SK-N-SH treated with all-trans-retinoic acid at 6 μM for 48 hours (cell line): ENCODE data around the gene SFMBT1.

Experiments used
- ATAC-seq: fragments of 200-7000 bp; cut with Tn5 transposase; 3 replicates; pipeline ENCODE4 v1.9.1; 2020; ENCODE audit warnings: mild to moderate bottlenecking, moderate library complexity
- ARNTL ChIP-seq: fragments of 450-650 bp; formaldehyde crosslinking; IDR thresholded peaks from 2 replicates; pipeline ENCODE4 v1.5.0; 2020; ENCODE audit warnings: low read depth, mild to moderate bottlenecking, moderate library complexity, borderline replicate concordance
- BACH2 ChIP-seq: fragments of 250-450 bp; sonication (Bioruptor Pico); IDR thresholded peaks from 2 replicates; pipeline ENCODE4 v1.9.0; 2021; ENCODE audit warnings: mild to moderate bottlenecking, borderline replicate concordance
- CSDC2 ChIP-seq: fragments of 250-450 bp; sonication (Bioruptor Pico); IDR thresholded peaks from 2 replicates; pipeline ENCODE4 v1.5.0; 2020; ENCODE audit warnings: mild to moderate bottlenecking, moderate library complexity
- ESRRG ChIP-seq: fragments of 250-450 bp; sonication (Bioruptor Pico); IDR thresholded peaks from 2 replicates; pipeline ENCODE4 v1.6.1; 2021; ENCODE audit warnings: mild to moderate bottlenecking
- GLIS3 ChIP-seq: fragments of 250-450 bp; sonication (Bioruptor Pico); IDR thresholded peaks from 2 replicates; pipeline ENCODE4 v1.5.0; 2020; ENCODE audit warnings: mild to moderate bottlenecking, moderate library complexity
- ISL1 ChIP-seq: fragments of 250-450 bp; sonication (Bioruptor Pico); IDR thresholded peaks from 2 replicates; pipeline ENCODE4 v2.1.2; 2022; ENCODE audit warnings: mild to moderate bottlenecking, moderate library complexity
- OSR1 ChIP-seq: fragments of 250-450 bp; sonication (Bioruptor Pico); IDR thresholded peaks from 2 replicates; pipeline ENCODE4 v1.8.0; 2022; ENCODE audit warnings: moderate library complexity, mild to moderate bottlenecking, inconsistent platforms
- PPARA ChIP-seq: fragments of 250-450 bp; sonication (Bioruptor Pico); IDR thresholded peaks from 2 replicates; pipeline ENCODE4 v1.5.0; 2020; ENCODE audit warnings: mild to moderate bottlenecking, borderline replicate concordance
- RARB ChIP-seq: fragments of 250-450 bp; sonication (Bioruptor Pico); IDR thresholded peaks from 2 replicates; pipeline ENCODE4 v1.8.0; 2021; ENCODE audit warnings: mild to moderate bottlenecking, moderate library complexity
- SNAI2 ChIP-seq: fragments of 250-450 bp; sonication (Bioruptor Pico); IDR thresholded peaks from 2 replicates; pipeline ENCODE4 v1.5.0; 2020; ENCODE audit warnings: mild to moderate bottlenecking, moderate library complexity
- TCF4 ChIP-seq: fragments of 250-450 bp; sonication (Bioruptor Pico); IDR thresholded peaks from 2 replicates; pipeline ENCODE4 v1.8.0; 2021; ENCODE audit warnings: mild to moderate bottlenecking, moderate library complexity, borderline replicate concordance
- ZC3H10 ChIP-seq: fragments of 250-450 bp; sonication (Bioruptor Pico); IDR thresholded peaks from 2 replicates; pipeline ENCODE4 v1.5.1; 2021; ENCODE audit warnings: mild to moderate bottlenecking, moderate library complexity
- ZFP30 ChIP-seq: fragments of 450-650 bp; formaldehyde crosslinking; IDR thresholded peaks from 2 replicates; pipeline ENCODE4 v1.5.0; 2022; ENCODE audit warnings: mild to moderate bottlenecking, moderate library complexity
- ZNF565 ChIP-seq: fragments of 450-650 bp; formaldehyde crosslinking; conservative IDR thresholded peaks from 2 replicates; pipeline ENCODE4 v1.5.0; 2020; ENCODE audit warnings: low read depth, mild to moderate bottlenecking, moderate library complexity
- ZNF70 ChIP-seq: fragments of 450-650 bp; formaldehyde crosslinking; IDR thresholded peaks from 2 replicates; pipeline ENCODE4 v1.5.0; 2020; ENCODE audit warnings: mild to moderate bottlenecking, moderate library complexity
- ZNF8 ChIP-seq: fragments of 450-650 bp; formaldehyde crosslinking; IDR thresholded peaks from 2 replicates; pipeline ENCODE4 v1.5.0; 2020; ENCODE audit warnings: mild to moderate bottlenecking, moderate library complexity
- TF ChIP-seq, protein P1 (sequence below): fragments of 250-450 bp; sonication (Bioruptor Pico); IDR thresholded peaks from 2 replicates; pipeline ENCODE4 v1.8.0; 2021; ENCODE audit warnings: low read depth, mild to moderate bottlenecking, moderate library complexity, borderline replicate concordance
- TF ChIP-seq, protein P2 (sequence below): fragments of 250-450 bp; sonication (Bioruptor Pico); IDR thresholded peaks from 2 replicates; pipeline ENCODE4 v1.5.1; 2021; ENCODE audit warnings: mild to moderate bottlenecking, moderate library complexity
- TF ChIP-seq, protein P3 (sequence below): fragments of 250-450 bp; sonication (Bioruptor Pico); IDR thresholded peaks from 2 replicates; pipeline ENCODE4 v1.5.0; 2020; ENCODE audit warnings: mild to moderate bottlenecking, moderate library complexity
- TF ChIP-seq, protein P4 (sequence below): fragments of 250-450 bp; sonication (Bioruptor Pico); IDR thresholded peaks from 2 replicates; pipeline ENCODE4 v1.8.0; 2020; ENCODE audit warnings: mild to moderate bottlenecking, moderate library complexity, borderline replicate concordance
- TF ChIP-seq, protein P5 (sequence below): fragments of 250-450 bp; sonication (Bioruptor Pico); IDR thresholded peaks from 2 replicates; pipeline ENCODE4 v1.5.1; 2020; ENCODE audit warnings: low read depth, mild to moderate bottlenecking, moderate library complexity

The SFMBT1 gene

DNA sequence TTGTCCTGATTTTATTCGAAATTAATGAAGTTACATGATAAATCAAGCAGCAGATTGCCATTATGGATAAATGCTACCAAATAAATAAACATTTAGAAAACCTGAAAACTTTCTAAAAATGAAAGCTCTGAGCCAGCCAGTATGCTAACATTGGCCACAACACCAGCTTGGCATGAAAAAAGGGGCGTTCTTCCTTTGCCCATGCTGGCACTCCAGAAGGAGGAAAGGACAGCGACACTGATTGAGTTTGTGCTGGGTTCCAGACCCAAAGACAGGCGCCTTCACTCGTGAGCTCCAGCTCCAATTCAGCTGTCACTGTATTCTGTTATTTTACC lies 153.6 kb downstream of the SFMBT1 start:
- TF ChIP-seq, protein P1, sequence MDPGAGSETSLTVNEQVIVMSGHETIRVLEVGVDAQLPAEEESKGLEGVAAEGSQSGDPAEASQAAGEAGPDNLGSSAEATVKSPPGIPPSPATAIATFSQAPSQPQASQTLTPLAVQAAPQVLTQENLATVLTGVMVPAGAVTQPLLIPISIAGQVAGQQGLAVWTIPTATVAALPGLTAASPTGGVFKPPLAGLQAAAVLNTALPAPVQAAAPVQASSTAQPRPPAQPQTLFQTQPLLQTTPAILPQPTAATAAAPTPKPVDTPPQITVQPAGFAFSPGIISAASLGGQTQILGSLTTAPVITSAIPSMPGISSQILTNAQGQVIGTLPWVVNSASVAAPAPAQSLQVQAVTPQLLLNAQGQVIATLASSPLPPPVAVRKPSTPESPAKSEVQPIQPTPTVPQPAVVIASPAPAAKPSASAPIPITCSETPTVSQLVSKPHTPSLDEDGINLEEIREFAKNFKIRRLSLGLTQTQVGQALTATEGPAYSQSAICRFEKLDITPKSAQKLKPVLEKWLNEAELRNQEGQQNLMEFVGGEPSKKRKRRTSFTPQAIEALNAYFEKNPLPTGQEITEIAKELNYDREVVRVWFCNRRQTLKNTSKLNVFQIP (CRISPR knock-in tag) = no peak
- no peak for TF ChIP-seq PPARA (CRISPR knock-in tag)
- TF ChIP-seq RARB = no peak
- TF ChIP-seq ZC3H10 (CRISPR knock-in tag) = no peak
- no peak for TF ChIP-seq GLIS3 (CRISPR knock-in tag)
- no peak for TF ChIP-seq ZFP30 (CRISPR knock-in tag)
- TF ChIP-seq ARNTL (CRISPR knock-in tag) = no peak
- TF ChIP-seq CSDC2 (CRISPR knock-in tag) = no peak
- no peak for TF ChIP-seq ESRRG (CRISPR knock-in tag)
- ATAC-seq = no peak

DNA sequence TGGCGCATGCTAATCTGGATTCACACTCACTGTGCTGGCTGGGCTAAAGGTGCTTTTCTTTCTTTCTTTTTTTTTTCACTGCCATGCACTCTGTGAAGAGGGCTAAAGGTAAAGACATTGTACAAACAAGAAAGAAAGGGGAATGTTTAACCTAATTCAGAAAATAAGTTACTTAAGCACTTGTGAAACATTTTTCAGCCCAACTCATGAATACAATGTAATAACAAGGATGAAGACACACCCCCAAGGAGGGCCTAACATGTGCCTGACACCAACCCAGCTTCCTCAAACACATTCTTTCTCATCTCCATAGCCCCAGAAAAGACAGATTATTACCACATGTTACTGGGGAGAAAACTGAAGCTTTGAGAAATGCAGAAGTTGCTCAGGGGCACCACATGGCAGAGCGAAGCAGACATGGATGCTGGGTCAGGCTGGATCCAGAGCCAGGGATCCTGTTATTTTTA lies 154.2 kb downstream of the SFMBT1 start:
- ATAC-seq = peak; percentile 74
- TF ChIP-seq CSDC2 (CRISPR knock-in tag) (no peak), GLIS3 (CRISPR knock-in tag) (no peak), ZC3H10 (CRISPR knock-in tag) (no peak), ZNF8 (no peak), ISL1 (CRISPR knock-in tag) (no peak), ZFP30 (CRISPR knock-in tag) (no peak), RARB (no peak), ARNTL (CRISPR knock-in tag) (no peak), ZNF70 (CRISPR knock-in tag) (no peak), TCF4 (CRISPR knock-in tag) (no peak), BACH2 (no peak), OSR1 (CRISPR knock-in tag) (no peak), ZNF565 (CRISPR knock-in tag) (no peak), SNAI2 (CRISPR knock-in tag) (no peak), ESRRG (CRISPR knock-in tag) (no peak)
- TF ChIP-seq, protein P2, sequence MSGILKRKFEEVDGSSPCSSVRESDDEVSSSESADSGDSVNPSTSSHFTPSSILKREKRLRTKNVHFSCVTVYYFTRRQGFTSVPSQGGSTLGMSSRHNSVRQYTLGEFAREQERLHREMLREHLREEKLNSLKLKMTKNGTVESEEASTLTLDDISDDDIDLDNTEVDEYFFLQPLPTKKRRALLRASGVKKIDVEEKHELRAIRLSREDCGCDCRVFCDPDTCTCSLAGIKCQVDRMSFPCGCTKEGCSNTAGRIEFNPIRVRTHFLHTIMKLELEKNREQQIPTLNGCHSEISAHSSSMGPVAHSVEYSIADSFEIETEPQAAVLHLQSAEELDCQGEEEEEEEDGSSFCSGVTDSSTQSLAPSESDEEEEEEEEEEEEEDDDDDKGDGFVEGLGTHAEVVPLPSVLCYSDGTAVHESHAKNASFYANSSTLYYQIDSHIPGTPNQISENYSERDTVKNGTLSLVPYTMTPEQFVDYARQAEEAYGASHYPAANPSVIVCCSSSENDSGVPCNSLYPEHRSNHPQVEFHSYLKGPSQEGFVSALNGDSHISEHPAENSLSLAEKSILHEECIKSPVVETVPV = no peak
- TF ChIP-seq, protein P3, sequence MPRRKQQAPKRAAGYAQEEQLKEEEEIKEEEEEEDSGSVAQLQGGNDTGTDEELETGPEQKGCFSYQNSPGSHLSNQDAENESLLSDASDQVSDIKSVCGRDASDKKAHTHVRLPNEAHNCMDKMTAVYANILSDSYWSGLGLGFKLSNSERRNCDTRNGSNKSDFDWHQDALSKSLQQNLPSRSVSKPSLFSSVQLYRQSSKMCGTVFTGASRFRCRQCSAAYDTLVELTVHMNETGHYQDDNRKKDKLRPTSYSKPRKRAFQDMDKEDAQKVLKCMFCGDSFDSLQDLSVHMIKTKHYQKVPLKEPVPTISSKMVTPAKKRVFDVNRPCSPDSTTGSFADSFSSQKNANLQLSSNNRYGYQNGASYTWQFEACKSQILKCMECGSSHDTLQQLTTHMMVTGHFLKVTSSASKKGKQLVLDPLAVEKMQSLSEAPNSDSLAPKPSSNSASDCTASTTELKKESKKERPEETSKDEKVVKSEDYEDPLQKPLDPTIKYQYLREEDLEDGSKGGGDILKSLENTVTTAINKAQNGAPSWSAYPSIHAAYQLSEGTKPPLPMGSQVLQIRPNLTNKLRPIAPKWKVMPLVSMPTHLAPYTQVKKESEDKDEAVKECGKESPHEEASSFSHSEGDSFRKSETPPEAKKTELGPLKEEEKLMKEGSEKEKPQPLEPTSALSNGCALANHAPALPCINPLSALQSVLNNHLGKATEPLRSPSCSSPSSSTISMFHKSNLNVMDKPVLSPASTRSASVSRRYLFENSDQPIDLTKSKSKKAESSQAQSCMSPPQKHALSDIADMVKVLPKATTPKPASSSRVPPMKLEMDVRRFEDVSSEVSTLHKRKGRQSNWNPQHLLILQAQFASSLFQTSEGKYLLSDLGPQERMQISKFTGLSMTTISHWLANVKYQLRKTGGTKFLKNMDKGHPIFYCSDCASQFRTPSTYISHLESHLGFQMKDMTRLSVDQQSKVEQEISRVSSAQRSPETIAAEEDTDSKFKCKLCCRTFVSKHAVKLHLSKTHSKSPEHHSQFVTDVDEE (CRISPR knock-in tag) = no peak
- TF ChIP-seq, protein P1 (CRISPR knock-in tag) = no peak
- TF ChIP-seq, protein P4, sequence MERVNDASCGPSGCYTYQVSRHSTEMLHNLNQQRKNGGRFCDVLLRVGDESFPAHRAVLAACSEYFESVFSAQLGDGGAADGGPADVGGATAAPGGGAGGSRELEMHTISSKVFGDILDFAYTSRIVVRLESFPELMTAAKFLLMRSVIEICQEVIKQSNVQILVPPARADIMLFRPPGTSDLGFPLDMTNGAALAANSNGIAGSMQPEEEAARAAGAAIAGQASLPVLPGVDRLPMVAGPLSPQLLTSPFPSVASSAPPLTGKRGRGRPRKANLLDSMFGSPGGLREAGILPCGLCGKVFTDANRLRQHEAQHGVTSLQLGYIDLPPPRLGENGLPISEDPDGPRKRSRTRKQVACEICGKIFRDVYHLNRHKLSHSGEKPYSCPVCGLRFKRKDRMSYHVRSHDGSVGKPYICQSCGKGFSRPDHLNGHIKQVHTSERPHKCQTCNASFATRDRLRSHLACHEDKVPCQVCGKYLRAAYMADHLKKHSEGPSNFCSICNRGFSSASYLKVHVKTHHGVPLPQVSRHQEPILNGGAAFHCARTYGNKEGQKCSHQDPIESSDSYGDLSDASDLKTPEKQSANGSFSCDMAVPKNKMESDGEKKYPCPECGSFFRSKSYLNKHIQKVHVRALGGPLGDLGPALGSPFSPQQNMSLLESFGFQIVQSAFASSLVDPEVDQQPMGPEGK (CRISPR knock-in tag) = no peak
- TF ChIP-seq, protein P5, sequence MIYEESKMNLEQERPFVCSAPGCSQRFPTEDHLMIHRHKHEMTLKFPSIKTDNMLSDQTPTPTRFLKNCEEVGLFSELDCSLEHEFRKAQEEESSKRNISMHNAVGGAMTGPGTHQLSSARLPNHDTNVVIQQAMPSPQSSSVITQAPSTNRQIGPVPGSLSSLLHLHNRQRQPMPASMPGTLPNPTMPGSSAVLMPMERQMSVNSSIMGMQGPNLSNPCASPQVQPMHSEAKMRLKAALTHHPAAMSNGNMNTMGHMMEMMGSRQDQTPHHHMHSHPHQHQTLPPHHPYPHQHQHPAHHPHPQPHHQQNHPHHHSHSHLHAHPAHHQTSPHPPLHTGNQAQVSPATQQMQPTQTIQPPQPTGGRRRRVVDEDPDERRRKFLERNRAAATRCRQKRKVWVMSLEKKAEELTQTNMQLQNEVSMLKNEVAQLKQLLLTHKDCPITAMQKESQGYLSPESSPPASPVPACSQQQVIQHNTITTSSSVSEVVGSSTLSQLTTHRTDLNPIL (CRISPR knock-in tag) = no peak
